RWPE1 (cell line): ENCODE data around the gene LYPD8.

Experiments used
- CTCF ChIA-PET: fragments of 350-600 bp; sonication (Branson Sonifier 250); formaldehyde crosslinking; extraction: SDS; loops from one replicate; lab custom pipeline; 2021; lab: Yijun Ruan, JAX
- POLR2A ChIA-PET: fragments of 400-600 bp; formaldehyde crosslinking; extraction: SDS; loops from one replicate; lab custom pipeline; 2020; ENCODE audit warnings: antibody characterized with exemption; ENCODE audit not compliant: low non-redundant PET; lab: Yijun Ruan, JAX
- DNase-seq: peaks from one replicate; pipeline ENCODE4 v3.0.0; 2012; ENCODE audit warnings: low spot score
- H3K27ac ChIP-seq: fragments of 450-650 bp; 2 replicates; pipeline ENCODE4 v1.5.1; 2017
- TF ChIP-seq, protein P1 (sequence below): fragments of 450-650 bp; conservative IDR thresholded peaks from 2 replicates; pipeline ENCODE4 v1.5.1; 2017; ENCODE audit warnings: low read depth, mild to moderate bottlenecking

Gene LYPD8

DNA sequence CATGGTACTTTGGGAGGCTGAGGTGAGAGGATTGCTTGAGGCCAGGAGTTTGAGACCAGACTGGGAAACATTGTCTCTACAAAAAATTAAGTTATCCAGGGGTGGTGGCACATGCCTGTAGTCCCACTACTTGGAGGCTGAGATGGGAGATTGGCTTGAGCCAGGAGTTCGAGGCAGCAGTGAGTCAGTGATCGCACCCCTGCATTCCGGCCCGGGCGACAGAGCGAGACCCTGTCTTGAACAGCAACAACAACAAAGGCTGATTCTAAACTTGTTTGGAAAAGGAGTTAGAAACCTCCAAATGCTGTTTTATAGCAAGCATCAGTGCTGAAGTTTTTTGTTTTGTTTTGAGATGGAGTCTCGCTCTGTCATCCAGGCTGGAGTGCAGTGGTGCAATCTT lies 14.7 kb downstream of the LYPD8 start:
- H3K27ac ChIP-seq = no peak overlapping the region
- POLR2A ChIA-PET = no interaction called here
- CTCF ChIA-PET = no interaction called here
- DNase-seq = no peak
- TF ChIP-seq, protein P1, sequence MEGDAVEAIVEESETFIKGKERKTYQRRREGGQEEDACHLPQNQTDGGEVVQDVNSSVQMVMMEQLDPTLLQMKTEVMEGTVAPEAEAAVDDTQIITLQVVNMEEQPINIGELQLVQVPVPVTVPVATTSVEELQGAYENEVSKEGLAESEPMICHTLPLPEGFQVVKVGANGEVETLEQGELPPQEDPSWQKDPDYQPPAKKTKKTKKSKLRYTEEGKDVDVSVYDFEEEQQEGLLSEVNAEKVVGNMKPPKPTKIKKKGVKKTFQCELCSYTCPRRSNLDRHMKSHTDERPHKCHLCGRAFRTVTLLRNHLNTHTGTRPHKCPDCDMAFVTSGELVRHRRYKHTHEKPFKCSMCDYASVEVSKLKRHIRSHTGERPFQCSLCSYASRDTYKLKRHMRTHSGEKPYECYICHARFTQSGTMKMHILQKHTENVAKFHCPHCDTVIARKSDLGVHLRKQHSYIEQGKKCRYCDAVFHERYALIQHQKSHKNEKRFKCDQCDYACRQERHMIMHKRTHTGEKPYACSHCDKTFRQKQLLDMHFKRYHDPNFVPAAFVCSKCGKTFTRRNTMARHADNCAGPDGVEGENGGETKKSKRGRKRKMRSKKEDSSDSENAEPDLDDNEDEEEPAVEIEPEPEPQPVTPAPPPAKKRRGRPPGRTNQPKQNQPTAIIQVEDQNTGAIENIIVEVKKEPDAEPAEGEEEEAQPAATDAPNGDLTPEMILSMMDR = no peak

DNA sequence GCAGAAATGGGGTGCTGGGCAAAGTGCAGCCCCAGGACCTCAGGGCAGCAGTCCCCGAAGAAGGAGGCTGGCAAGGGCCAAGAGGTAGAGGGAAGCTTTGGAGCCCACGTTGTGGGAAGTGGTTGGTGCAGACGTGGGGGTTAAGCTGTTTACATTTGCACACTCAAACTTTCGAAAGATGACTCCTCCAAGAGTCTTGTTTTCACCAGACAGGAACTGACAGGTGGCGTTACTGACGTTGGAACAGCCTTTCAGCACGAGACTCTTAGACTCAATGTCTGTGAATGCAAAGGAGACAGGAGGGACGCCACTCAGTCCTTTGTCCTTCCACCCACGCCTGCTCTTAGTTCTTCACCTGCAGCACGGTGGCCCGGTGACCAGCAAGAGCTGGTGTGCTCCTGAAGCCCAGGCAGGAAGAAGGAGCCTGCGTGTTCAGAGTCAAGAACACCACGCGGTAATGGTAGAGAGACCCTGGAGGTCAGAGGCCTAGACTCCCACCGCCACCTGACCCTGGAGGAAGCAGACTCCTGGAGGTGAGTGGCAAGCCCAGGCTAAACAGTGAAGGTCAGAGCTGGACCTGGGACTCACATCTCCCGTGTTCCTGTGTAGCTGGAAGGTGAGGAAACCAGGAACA lies 15.9 kb downstream of the LYPD8 start:
- TF ChIP-seq, protein P1 = no peak
- no peak overlapping the region for H3K27ac ChIP-seq
- ChIA-PET CTCF (no interaction called here), POLR2A (no interaction called here)
- no peak for DNase-seq

DNA sequence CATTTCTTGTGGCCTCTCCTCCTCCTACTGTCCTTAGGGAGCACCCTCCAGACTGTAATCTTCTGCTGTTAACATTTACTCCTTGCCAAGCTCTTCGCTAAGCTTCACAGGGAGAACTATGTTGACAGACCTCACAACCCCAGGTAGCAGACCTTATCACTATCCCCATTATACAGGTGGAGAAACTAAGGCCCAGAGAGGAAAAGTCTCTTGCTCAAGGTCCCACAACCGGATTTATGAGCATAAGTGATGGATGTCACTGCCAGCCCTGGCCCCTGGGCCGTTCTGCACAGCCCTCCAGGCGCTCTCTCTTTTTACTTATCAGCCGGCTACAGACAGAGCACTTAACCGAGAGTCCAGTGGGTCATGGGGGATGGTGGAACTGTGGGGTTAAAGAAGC lies 18.1 kb downstream of the LYPD8 start:
- TF ChIP-seq, protein P1 = no peak
- ChIA-PET CTCF (interaction anchor here (0.7 kb wide), 1 partner anchor 81 kb away, joined by 3 read pairs; no protein-coding TSS in a partner anchor), POLR2A (no interaction called here)
- no peak overlapping the region for H3K27ac ChIP-seq
- DNase-seq = no peak

GRCh38 chr1:248736977-248737376 lies 18.6 kb downstream of the LYPD8 start:
- no peak for DNase-seq
- TF ChIP-seq, protein P1 = no peak
- ChIA-PET CTCF (interaction anchor here (0.7 kb wide), 1 partner anchor 81 kb away, joined by 3 read pairs; no protein-coding TSS in a partner anchor), POLR2A (no interaction called here)
- no peak overlapping the region for H3K27ac ChIP-seq

DNA sequence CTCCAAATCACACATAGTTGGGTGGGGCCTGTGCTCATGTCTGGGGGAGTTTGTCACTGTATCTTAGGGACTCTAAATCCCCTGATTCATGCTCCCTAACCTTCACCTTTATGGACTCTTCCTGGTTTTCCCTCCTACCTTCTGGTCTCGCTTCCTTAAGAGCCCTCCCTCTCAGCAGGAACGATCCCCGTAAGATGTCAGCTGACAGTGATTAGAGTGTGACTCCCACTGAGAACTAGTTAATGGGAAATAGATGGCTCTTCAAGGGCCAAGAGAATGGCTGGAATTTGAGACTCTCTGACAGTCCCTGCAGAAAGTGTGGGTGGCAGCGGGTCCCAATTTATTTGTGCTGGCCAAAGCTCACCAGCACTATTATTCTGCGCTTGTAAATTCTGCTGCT lies 22.0 kb downstream of the LYPD8 start:
- CTCF ChIA-PET = interaction anchor here (0.6 kb wide), 1 partner anchor 15 kb away, joined by 4 read pairs; no protein-coding TSS in a partner anchor
- TF ChIP-seq, protein P1 = no peak
- H3K27ac ChIP-seq = no peak overlapping the region
- no peak for DNase-seq
- POLR2A ChIA-PET = no interaction called here

DNA sequence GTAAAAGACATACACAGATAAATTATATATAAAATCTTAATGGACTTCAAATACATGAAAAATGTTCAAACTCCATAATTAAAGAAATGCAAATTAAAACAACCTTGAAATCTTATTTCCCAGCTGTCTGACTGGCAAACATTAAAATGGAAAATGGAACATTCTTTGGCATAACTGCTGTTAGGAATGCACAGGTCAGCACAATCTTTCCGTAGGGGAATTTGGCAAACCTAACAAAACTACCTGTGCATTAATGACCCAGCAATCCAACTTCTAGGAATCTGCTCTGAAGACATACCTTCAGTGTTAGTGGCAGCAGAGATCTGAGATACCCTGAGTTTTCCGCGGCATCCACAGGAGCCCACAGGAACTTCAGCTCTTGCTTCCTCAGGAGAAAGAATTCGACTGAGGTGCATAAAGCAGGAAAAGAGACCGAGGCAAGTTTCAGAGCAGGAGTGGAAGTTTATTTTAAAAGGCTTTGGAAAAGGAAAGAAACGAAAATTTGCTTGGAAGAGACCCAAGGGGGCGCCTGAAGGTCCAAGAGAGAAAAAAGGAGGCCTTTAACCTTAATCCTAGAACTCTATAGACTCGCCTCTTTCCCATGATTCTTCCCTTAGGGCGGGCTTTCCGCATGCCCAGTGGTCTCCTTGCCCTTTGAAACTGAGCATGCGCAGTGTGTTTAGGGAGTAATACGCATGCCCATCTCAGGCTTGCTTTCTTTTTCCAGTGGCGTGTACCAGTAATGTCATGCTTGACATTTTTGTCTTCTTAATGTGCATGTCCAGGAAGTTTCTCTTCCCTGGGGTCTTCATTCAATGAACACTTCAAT lies 24.8 kb downstream of the LYPD8 start:
- TF ChIP-seq, protein P1 = no peak
- ChIA-PET POLR2A (interaction anchor here (0.6 kb wide), 1 partner anchor 1488 kb away, joined by 8 read pairs; no protein-coding TSS in a partner anchor), CTCF (no interaction called here)
- no peak for DNase-seq
- H3K27ac ChIP-seq = no peak overlapping the region
